Right renal pelvis (tissue), 4 donors: Measurements from ENCODE around the gene IL27RA. TPM values are rescaled to one million over a fixed set of nuclear protein-coding genes. Genes with fewer than 3 reads are reported as not detected.

ENCODE experiments used
- polyA plus RNA-seq, 4 donors: library from polyadenylated mRNA; unstranded; fragments of 120-200 nt; gene quantifications; one replicate each; pipeline ENCODE4 v1.2.1, GENCODE V29; 2013; ENCODE audit not compliant: insufficient read length in 4 of 4

IL27RA gene
- polyA plus RNA-seq, 4 donors, result 6.5 to 8.2 (median 7.3) TPM

Other genes with a start within 250 kb of the IL27RA start
- 10 to 100 TPM in 1 of 4 donors, 1 to 10 TPM in 3; 6.8 to 11.6 (median 8.5) TPM for gene ZSWIM4, start 236.3 kb upstream of the IL27RA start, polyA plus RNA-seq
- gene NANOS3, start 154.6 kb upstream of the IL27RA start, polyA plus RNA-seq, result 1 to 10 TPM; 1.6 to 2.1 (median 1.8) TPM
- 1 to 10 TPM; 4.8 to 6.6 (median 5.0) TPM for gene BRME1, start 125.6 kb upstream of the IL27RA start, polyA plus RNA-seq
- gene CC2D1A, start 125.6 kb upstream of the IL27RA start, polyA plus RNA-seq, result 10 to 100 TPM; 23.9 to 30.4 (median 27.6) TPM
- 1 to 10 TPM in 2 of 4 donors, under 1 TPM in 2; 0.84 to 1.6 (median 1.1) TPM for gene PODNL1, start 93.3 kb upstream of the IL27RA start, polyA plus RNA-seq
- gene DCAF15, start 79.3 kb upstream of the IL27RA start, polyA plus RNA-seq, result 10 to 100 TPM; 33.3 to 41.3 (median 36.2) TPM
- 10 to 100 TPM in 3 of 4 donors, 1 to 10 TPM in 1; 9.5 to 15.8 (median 11.6) TPM for gene RFX1, start 25.4 kb upstream of the IL27RA start, polyA plus RNA-seq
- gene RLN3, start 3.6 kb upstream of the IL27RA start, polyA plus RNA-seq, result not detected
- gene PALM3, start 30.3 kb downstream of the IL27RA start, polyA plus RNA-seq, result 10 to 100 TPM; 19.0 to 27.1 (median 21.5) TPM
- gene MISP3, start 41.0 kb downstream of the IL27RA start, polyA plus RNA-seq, result 1 to 10 TPM; 6.7 to 9.2 (median 7.6) TPM
- under 1 TPM in 1 of 4 donors, not detected in 3; 0.10 TPM for gene C19orf67, start 54.0 kb downstream of the IL27RA start, polyA plus RNA-seq
- gene SAMD1, start 59.0 kb downstream of the IL27RA start, polyA plus RNA-seq, result 10 to 100 TPM; 38.8 to 59.8 (median 42.3) TPM
- gene PRKACA, start 86.0 kb downstream of the IL27RA start, polyA plus RNA-seq, result 100 to 1,000 TPM in 2 of 4 donors, 10 to 100 TPM in 2; 89.9 to 107 (median 98.6) TPM
- gene ASF1B, start 104.8 kb downstream of the IL27RA start, polyA plus RNA-seq, result 10 to 100 TPM; 17.5 to 22.7 (median 20.4) TPM
- 10 to 100 TPM; 34.3 to 45.4 (median 38.1) TPM for gene ADGRL1, start 174.4 kb downstream of the IL27RA start, polyA plus RNA-seq